Measurements from ENCODE around the gene PRRC2C. TPM values are rescaled to one million over a fixed set of nuclear protein-coding genes. Genes with fewer than 3 reads are reported as not detected.

PRRC2C gene
- total and polyA plus RNA-seq, 2 experiments from 2014 or later = 186 to 368 TPM

DNA sequence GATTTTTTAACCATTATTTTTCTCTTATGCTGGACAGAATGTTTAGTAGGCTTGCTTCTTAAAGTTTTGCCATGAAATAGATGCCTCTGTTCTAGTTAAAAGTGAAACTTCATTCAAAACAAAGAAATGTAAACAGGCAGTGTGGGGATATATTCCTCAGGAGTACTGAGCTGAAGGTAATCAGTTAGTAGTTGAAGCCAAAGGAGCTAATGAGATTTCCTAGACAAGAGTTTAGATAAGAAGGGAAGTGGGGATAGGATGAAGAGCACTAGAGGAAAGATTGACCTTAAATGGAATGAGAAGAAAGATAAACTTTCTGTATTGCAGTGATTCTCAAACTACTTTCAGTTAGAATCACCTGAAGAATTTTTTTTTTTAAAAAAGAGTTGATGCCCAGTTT is 23.9 kb downstream of the PRRC2C start:
- ATAC-seq (no peak), DNase-seq (ENCODE audit: low spot score) (no peak)
- H3K27me3 ChIP-seq (ENCODE audit: insufficient read depth) = no peaks in the 10 kb centered on the region
- no peaks in the 10 kb centered on the region for H3K9me3 Mint-ChIP-seq
- peaks cover 11% of the 10 kb centered on the region for H3K36me3 ChIP-seq (ENCODE audit: insufficient read depth)
- no peaks in the 10 kb centered on the region for H3K9me2 ChIP-seq (ENCODE audit: insufficient read depth)
- H3K4me3 ChIP-seq = no peak overlapping the region
- no peak overlapping the region for H3K27ac Mint-ChIP-seq
- no peak overlapping the region for H2AFZ ChIP-seq
- H3K4me1 ChIP-seq (ENCODE audit: insufficient read depth) = peaks cover 35% of the 10 kb centered on the region
- TF ChIP-seq POLR2AphosphoS5 (IDR thresholded peaks at IDR 0.05; ENCODE audit: low read depth) = no peak
- no peak for TF ChIP-seq ZNF331 (CRISPR knock-in tag; IDR thresholded peaks at IDR 0.05; ENCODE audit: low read depth)
- TF ChIP-seq, protein P1, sequence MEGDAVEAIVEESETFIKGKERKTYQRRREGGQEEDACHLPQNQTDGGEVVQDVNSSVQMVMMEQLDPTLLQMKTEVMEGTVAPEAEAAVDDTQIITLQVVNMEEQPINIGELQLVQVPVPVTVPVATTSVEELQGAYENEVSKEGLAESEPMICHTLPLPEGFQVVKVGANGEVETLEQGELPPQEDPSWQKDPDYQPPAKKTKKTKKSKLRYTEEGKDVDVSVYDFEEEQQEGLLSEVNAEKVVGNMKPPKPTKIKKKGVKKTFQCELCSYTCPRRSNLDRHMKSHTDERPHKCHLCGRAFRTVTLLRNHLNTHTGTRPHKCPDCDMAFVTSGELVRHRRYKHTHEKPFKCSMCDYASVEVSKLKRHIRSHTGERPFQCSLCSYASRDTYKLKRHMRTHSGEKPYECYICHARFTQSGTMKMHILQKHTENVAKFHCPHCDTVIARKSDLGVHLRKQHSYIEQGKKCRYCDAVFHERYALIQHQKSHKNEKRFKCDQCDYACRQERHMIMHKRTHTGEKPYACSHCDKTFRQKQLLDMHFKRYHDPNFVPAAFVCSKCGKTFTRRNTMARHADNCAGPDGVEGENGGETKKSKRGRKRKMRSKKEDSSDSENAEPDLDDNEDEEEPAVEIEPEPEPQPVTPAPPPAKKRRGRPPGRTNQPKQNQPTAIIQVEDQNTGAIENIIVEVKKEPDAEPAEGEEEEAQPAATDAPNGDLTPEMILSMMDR (conservative IDR thresholded peaks at IDR 0.05; ENCODE audit: low read depth in 2 of 2) = no peak
- TF ChIP-seq STAT1 (IDR thresholded peaks at IDR 0.05; ENCODE audit: unreplicated experiment) = no peak
- TF ChIP-seq, protein P2, sequence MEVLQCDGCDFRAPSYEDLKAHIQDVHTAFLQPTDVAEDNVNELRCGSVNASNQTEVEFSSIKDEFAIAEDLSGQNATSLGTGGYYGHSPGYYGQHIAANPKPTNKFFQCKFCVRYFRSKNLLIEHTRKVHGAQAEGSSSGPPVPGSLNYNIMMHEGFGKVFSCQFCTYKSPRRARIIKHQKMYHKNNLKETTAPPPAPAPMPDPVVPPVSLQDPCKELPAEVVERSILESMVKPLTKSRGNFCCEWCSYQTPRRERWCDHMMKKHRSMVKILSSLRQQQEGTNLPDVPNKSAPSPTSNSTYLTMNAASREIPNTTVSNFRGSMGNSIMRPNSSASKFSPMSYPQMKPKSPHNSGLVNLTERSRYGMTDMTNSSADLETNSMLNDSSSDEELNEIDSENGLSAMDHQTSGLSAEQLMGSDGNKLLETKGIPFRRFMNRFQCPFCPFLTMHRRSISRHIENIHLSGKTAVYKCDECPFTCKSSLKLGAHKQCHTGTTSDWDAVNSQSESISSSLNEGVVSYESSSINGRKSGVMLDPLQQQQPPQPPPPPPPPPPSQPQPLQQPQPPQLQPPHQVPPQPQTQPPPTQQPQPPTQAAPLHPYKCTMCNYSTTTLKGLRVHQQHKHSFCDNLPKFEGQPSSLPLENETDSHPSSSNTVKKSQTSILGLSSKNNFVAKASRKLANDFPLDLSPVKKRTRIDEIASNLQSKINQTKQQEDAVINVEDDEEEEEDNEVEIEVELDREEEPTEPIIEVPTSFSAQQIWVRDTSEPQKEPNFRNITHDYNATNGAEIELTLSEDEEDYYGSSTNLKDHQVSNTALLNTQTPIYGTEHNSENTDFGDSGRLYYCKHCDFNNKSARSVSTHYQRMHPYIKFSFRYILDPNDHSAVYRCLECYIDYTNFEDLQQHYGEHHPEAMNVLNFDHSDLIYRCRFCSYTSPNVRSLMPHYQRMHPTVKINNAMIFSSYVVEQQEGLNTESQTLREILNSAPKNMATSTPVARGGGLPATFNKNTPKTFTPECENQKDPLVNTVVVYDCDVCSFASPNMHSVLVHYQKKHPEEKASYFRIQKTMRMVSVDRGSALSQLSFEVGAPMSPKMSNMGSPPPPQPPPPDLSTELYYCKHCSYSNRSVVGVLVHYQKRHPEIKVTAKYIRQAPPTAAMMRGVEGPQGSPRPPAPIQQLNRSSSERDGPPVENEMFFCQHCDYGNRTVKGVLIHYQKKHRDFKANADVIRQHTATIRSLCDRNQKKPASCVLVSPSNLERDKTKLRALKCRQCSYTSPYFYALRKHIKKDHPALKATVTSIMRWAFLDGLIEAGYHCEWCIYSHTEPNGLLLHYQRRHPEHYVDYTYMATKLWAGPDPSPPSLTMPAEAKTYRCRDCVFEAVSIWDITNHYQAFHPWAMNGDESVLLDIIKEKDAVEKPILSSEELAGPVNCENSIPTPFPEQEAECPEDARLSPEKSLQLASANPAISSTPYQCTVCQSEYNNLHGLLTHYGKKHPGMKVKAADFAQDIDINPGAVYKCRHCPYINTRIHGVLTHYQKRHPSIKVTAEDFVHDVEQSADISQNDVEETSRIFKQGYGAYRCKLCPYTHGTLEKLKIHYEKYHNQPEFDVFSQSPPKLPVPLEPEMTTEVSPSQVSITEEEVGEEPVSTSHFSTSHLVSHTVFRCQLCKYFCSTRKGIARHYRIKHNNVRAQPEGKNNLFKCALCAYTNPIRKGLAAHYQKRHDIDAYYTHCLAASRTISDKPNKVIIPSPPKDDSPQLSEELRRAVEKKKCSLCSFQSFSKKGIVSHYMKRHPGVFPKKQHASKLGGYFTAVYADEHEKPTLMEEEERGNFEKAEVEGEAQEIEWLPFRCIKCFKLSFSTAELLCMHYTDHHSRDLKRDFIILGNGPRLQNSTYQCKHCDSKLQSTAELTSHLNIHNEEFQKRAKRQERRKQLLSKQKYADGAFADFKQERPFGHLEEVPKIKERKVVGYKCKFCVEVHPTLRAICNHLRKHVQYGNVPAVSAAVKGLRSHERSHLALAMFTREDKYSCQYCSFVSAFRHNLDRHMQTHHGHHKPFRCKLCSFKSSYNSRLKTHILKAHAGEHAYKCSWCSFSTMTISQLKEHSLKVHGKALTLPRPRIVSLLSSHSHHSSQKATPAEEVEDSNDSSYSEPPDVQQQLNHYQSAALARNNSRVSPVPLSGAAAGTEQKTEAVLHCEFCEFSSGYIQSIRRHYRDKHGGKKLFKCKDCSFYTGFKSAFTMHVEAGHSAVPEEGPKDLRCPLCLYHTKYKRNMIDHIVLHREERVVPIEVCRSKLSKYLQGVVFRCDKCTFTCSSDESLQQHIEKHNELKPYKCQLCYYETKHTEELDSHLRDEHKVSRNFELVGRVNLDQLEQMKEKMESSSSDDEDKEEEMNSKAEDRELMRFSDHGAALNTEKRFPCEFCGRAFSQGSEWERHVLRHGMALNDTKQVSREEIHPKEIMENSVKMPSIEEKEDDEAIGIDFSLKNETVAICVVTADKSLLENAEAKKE (CRISPR knock-in tag; IDR thresholded peaks at IDR 0.05) = no peak
- TF ChIP-seq EZH2 (IDR thresholded peaks at IDR 0.05; ENCODE audit: low read depth, unreplicated experiment) = no peak
- TF ChIP-seq EZH2phosphoT487 (IDR thresholded peaks at IDR 0.05; ENCODE audit: unreplicated experiment) = no peak
- TF ChIP-seq ETS1 (IDR thresholded peaks at IDR 0.05) = no peak
- peaks cover 9% of the 10 kb centered on the region; the same call in 2 of the 3 replicates for H3K36me3 Mint-ChIP-seq (ENCODE audit: low read depth)
- peaks cover 31% of the 10 kb centered on the region; the same call in 2 of the 3 replicates for H3K4me1 Mint-ChIP-seq
- H3K27ac ChIP-seq (ENCODE audit: low read depth) = no peak overlapping the region
- peaks cover 2% of the 10 kb centered on the region for H3K27me3 Mint-ChIP-seq (ENCODE audit: insufficient read depth, low read depth, poor library complexity)
- H3F3A ChIP-seq (replicated peaks; ENCODE audit: low read depth) = no peaks in the 10 kb centered on the region
- peaks cover 96% of the 10 kb centered on the region for H4K20me1 ChIP-seq (replicated peaks; ENCODE audit: insufficient read depth)
- peaks cover 100% of the 10 kb centered on the region for H3K79me2 ChIP-seq (replicated peaks; ENCODE audit: insufficient read depth)
- H3K4me3 Mint-ChIP-seq = no peak overlapping the region
- no peak overlapping the region for H3K4me2 ChIP-seq
